ENCODE measurements around the gene CMTM8.

GRCh38 chr3:32240159-32240545 lies 1.7 kb downstream of the CMTM8 start:
- peak in 2 of 7 experiments; percentile 20 to 39 for TF ChIP-seq CTCF (IDR thresholded peaks at IDR 0.05)
- no peak for TF ChIP-seq POLR2A (IDR thresholded peaks at IDR 0.05)
